Endometrial microvascular endothelial cells (primary cell): ENCODE results near the gene STARD3. TPM values are rescaled to one million over a fixed set of nuclear protein-coding genes. Genes with fewer than 3 reads are reported as not detected.

ENCODE experiments used
- in situ Hi-C: cut with HindIII; loops from 2 replicates; pipeline ENCODE4 v1.10.0; 2017; ENCODE audit warnings: low sequenced_read_pairs, low pct_unique_long_range_greater_than_20kb; ENCODE audit errors: inconsistent ontology term
- total RNA-seq: library from RNA; depleted of rRNA; stranded (reverse); fragments of >200 nt; gene quantifications from one replicate; pipeline ENCODE4 v1.2.3, GENCODE V29; 2015; ENCODE audit errors: inconsistent ontology term

STARD3 gene
- total RNA-seq, 1 donor from 2014 or later, result 52.8 TPM

GRCh38 chr17:39602533-39603303 is 34.2 kb upstream of the STARD3 start:
- in situ Hi-C loops, result no loop called here

GRCh38 chr17:39603304-39604016 is 33.5 kb upstream of the STARD3 start:
- in situ Hi-C loops, result no loop called here

DNA sequence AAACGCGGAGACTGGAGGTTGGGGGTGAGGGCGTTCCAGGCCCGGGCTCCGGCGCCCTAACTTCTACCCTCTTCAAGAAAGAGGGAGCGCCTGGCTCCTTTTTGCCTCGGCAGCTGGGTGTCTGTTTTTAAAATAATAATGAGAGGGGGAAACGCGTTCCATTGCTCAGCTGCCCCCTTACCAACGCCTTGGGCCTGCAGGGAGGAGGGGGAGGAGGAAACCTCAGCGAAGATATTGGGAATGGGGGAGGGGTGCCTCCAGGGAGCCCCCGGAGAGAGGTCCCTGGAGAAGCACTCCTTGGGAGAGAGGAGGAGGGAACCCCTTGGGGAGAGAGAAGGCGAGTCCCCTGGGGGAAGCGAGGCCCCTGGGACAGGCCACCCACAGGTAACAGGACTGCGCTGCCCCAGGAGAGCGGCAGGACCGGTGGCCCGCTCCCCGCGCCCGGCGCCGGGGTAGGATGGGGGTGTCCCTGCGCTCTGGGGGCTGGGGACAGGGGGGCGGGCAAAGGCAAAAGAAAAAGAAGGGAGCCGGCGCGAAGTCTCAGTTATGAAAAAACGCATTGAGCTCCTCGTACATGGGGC is 31.9 kb upstream of the STARD3 start:
- in situ Hi-C loops, result no loop called here

DNA sequence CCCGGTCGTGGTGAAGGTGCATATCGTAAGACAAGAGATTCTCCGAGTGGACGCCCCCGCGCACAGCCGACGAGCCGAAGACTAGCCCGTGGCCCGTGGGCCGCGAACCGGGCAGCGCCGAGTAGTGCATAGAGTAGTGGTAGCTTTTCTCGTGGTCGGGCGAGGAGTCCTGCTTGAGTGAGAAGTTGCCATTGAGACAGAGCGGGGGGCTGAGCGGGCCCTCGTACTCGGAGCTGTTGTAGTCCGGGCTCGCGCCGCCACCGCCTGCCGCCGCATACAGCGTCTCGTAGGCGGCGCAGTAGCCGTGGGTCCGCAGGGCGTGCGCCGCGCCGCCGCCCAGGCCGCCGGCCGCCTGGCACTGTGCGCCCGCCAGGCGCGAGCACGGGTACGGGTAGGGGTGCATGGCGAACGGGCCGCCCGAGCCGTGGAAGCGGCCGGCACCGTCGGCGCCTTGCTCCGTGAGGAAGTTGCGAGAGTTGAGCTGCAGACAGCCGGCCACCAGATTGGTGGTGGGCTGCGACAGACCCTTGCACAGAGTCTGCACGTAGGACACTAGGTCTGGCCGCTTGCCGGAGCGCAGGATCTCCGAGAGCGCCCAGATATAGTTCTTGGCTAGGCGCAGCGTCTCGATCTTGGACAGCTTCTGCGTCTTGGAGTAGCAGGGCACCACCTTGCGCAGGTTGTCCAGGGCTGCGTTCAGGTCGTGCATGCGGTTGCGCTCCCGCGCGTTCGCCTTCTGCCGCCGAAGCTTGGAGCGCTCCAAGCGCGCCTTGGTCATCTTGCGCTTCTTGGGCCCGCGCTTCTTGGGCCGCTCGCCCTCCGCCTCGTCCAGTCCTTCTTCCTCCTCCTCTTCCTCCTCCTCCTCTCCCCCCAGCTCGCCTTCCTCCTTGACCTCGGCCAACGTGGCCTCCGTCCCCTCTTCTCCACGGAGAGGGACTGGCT is 31.2 kb upstream of the STARD3 start:
- in situ Hi-C loops, result no loop called here

- in situ Hi-C loops, result no loop called here
Measured at GRCh38 chr17:39606434-39607056, 30.4 kb upstream of the STARD3 start.

DNA sequence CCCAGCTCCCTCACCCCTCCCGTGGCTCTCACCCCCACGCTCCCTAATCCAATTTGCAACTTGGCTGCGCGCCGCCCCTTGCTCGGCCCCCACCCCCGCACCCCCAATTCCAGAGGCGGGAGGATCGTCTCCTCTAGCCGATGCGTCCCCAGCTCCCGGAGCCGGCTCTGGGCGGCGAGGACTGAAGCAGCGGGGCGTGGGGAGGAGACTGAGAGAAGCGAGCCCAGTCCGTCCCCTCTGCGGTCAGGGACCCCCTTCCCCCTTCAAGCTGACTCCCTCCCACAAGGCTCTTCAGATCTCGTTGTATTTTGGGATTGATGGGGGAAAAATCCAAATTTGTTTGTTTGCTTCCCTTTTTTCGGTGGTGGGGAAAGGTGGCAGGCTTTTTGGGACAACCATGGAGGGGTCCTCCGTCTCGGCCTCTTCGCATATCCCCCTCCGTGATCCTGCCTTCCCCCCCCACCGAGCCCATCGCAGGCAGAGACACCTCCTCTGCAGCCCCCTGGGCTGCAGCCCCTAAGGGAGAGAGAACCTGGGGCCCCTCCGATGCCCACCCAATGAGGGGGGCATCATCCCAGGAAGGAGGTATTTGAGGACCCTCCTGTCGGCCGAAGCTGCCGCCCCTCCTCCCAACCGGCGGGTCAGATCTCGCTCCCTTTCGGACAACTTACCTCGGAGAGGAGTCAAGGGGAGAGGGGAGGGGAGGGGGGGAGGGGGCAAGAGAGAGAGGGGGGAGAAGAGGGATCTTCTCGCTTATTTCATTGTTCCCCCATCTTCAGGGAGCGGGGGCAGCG is 29.7 kb upstream of the STARD3 start:
- in situ Hi-C loops, result no loop called here

DNA sequence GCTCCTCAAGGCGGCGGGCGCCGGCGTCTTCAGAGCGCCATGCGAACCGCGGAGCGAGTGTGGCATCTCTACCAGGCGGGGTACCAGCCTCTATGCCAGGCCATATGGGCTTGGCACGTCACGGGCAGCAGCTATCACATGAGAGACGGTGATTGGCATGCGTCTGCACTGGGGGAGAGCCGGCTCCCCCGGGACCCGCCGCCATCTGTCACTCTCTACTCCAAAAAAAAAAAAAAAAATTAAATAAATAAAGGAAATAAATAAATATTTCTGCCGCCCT is 29.2 kb upstream of the STARD3 start, which contains the start of gene NEUROD2:
Gene NEUROD2, minus strand, starts transcription at position 70 of the 280 bp plus-strand sequence. CDS start 1,321 bp downstream, outside the sequence.
- in situ Hi-C loops, result no loop called here

DNA sequence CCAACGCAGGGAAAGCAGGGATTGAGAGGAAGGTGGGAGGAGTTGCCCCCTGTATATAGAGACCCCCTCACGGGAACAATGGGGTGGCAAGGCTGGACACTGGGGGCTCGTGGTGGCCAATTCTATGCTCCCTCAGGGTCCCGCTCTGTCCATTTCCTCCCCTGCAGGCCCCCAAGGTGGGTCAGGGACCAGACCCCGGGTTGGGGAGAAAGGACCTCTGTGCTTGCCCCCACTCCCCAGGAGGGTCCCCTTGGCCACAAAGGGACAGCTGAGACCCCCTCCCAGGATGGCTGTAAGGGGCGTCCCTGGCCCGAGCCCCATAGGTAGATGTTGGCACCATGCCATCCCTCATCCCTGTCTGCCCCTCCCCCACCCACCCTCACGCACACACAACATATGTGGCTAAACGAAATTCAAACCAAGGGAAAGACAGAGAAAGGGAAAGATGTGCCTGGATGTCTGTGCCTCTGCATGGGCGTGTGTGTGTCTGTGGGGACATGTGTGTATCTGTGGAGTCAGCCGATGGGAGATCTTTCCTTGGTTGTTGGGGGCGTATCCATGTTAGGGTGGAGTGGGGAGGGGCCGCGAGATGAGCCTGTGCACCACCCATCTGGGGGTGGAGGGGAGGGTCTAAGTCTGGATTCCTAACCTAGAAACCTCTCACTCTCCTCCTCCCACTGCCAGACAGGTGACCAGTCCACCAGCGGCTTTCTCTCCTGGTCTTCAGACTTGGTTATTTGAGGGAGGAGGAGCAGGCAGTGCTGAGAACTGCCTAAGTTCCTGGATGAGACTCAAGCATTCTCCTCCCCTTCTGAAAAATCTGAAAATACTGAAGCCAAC is 28.6 kb upstream of the STARD3 start:
- in situ Hi-C loops, result no loop called here

DNA sequence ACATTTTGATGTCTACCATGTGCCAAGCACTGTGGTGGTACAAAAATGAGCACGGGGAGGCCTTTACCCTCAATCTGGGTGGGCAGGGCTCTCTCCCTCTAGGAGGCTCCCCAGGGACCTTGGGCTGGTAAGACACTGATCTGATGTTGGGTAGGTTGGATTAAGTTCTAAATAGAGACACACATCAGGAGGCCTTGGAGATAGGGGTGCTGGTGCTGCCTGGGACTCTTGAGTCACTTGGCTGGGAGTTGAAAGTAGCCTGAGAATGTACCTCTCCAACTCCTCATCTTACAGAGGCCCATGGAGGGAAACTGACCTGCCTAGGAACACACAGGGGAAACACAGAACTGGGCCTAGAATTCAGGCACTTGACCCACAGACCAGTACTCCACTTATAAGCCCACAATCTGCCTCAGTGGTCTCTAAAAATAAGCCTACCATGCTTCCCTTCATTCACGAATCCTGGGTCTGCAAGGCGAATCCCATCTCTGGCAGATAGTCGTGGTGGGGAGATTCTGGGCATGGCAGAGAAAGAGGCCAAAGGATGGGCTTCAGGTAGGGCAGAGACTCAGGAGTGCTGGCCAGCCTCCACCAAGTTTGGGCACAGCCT is 27.4 kb upstream of the STARD3 start:
- in situ Hi-C loops, result no loop called here

DNA sequence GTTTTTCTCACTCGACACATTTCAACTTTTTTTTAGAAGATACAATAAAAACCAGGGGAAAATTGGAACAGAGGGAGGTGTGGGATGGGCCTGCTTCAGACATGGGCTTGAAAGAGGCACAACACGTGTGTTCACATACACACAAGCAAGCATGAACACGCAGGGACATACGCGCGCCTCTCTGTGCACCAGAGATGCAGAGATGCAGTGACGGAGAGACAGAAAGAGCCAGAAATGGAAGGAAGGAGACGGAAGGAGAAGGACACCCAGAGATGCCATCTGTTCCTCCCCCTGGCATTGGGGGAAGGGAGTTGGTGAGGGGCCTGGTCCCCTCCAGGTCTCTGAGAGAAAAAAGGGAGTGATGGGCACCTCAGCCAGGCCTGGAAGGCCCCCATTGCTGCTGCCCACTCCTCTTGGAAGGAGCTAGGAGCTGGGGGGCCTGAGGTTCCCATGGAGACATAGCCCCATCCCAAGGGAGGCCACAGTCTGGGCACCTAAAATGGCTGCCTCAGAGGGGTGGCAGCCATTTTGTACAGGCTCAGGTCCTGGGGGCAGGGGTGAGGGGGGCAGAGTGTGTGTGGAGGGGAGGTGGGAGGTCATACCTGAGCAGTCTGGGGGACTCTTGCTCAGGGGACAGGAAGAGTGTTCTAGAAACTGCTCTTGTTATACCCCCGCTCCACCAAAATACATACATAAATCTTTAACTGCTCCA is 25.4 kb upstream of the STARD3 start:
- in situ Hi-C loops, result no loop called here

GRCh38 chr17:39612291-39612894 is 24.6 kb upstream of the STARD3 start:
- in situ Hi-C loops, result no loop called here

DNA sequence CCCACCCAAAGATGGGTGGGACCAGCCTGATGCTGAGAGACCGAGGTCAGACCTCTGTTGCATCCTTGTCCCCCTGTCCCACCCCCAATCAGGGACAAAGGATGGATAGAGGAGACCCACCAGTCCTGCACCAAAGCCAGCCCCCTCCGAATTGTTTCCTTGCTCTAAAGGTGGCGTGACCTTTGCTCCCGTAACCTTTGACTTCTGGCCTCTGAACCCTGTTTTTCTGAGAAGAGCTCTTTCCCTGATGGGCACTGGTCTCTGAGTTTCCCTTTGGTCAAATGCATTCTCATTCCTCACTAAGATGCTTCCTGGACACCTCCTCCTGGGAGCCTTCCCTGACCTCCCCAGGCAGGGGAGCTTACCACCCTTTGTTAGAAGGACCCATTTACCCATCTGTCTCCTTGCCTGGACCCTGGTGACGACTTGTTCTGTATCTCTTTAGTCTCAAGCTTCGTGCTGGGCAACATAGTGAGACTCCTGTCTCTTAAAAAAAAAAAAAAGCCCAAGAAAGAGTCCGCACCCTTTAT is 23.9 kb upstream of the STARD3 start:
- in situ Hi-C loops, result no loop called here

DNA sequence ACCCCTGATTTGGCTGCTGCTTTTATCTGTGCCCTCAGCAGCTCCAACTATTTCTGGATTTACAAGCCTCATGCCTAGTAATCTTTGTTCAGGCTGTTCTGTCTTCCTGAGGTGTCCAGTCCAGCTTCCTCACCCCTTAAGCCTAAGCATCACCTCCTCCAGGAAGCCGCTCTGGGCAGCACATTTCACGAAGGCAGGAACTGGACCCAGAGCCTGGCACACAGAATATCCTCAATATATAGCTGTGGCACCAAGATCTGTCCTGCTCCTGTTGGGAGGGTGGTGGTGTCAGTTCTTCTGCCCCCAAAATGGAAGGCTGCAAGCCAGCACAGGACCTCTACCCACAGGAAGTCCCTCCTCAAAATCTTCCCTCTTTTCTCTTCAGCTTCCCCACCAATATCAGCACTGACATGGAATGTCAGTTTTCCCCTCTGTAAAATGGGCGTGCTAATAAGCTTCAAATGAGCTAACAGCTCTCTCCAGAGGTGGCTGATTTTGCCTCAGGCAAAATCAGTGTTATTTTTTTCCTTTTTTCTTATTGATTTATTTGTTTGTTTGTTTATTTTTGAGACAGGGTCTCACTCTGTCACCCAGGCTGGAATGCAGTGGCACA is 22.3 kb upstream of the STARD3 start:
- in situ Hi-C loops, result no loop called here

DNA sequence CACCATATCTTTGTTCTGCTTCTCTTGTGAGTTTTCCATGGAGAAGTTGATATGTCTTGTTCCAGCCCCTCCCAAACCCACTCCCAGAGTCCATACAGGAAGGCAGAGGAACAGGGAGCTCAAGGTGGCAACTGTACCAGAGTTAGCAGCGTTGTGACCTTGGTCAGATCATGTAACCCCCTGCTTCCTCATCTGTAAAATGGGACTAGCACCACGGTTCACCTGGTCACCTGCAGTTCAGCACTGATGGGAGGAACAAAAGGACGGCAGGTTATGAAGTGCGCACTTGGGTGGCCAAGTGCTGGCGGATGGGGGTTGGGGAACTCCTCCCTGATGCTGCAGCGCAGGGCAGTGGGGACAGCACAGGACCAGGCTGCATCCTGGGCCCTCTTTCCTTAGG is 21.5 kb upstream of the STARD3 start:
- in situ Hi-C loops, result no loop called here

GRCh38 chr17:39617100-39617445 is 19.9 kb upstream of the STARD3 start:
- in situ Hi-C loops, result no loop called here
